Epithelial cell of proximal tubule (primary cell): Measurements from ENCODE around the gene RTN4RL2. TPM values are rescaled to one million over a fixed set of nuclear protein-coding genes. Genes with fewer than 3 reads are reported as not detected.

Experiments
- DNase-seq: peaks from one replicate; pipeline ENCODE4 v3.0.0-alpha.2; 2011; ENCODE audit warnings: low read depth
- H3K4me3 ChIP-seq: 2 replicates; pipeline ENCODE4 v1.5.1; 2011; ENCODE audit warnings: low read depth, mild to moderate bottlenecking, low read length
- total RNA-seq: library from RNA; depleted of rRNA; stranded (reverse); fragments of >200 nt; gene quantifications from 2 replicates; pipeline ENCODE4 v1.2.3, GENCODE V29; 2015
- TF ChIP-seq, protein P1 (sequence below): conservative IDR thresholded peaks from 2 replicates; pipeline ENCODE4 v1.5.1; 2012; ENCODE audit warnings: low read depth, mild to moderate bottlenecking, low read length

RTN4RL2 gene
- total RNA-seq, 1 donor from 2014 or later, result 0.98 TPM

DNA sequence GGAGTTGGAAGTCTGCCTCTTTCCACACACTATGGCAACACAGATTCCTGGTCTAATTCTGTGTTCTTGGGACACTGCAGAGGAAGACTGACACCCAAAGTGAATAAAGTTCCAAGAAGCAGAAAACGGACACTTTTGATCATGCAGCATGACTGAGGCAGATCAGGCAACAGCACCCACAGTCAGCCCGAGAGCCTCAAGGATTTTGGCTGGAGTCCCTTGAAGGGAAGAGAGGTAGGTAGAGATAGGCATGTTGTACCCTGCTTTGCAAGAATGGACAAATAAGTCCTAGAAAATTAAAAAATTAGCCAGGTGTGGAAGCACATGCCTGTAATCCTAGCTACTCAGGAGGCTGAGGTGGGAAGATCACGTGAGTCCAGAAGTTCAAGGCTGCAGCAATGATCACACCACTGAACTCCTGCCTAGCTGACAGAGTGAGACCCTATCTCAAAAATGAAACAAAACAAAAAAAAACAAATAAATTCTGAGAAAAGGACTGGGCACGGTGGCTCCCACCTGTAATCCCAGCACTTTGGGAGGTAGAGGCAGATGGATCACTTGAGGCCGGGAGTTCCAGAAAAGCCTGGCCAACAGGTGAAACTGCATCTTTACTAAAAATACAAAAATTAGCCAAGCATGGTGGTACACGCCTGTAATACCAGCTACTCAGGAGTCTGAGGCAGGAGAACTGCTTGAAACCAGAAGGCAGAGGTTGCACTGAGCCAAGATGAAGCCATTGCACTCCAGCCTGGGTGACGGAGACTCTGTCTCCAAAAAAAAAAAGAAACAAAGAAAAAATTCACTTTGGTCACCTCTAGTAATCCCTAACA, 48.2 kb downstream of the RTN4RL2 start:
- H3K4me3 ChIP-seq, result no peak overlapping the region
- TF ChIP-seq, protein P1, sequence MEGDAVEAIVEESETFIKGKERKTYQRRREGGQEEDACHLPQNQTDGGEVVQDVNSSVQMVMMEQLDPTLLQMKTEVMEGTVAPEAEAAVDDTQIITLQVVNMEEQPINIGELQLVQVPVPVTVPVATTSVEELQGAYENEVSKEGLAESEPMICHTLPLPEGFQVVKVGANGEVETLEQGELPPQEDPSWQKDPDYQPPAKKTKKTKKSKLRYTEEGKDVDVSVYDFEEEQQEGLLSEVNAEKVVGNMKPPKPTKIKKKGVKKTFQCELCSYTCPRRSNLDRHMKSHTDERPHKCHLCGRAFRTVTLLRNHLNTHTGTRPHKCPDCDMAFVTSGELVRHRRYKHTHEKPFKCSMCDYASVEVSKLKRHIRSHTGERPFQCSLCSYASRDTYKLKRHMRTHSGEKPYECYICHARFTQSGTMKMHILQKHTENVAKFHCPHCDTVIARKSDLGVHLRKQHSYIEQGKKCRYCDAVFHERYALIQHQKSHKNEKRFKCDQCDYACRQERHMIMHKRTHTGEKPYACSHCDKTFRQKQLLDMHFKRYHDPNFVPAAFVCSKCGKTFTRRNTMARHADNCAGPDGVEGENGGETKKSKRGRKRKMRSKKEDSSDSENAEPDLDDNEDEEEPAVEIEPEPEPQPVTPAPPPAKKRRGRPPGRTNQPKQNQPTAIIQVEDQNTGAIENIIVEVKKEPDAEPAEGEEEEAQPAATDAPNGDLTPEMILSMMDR, result no peak
- no peak for DNase-seq

DNA sequence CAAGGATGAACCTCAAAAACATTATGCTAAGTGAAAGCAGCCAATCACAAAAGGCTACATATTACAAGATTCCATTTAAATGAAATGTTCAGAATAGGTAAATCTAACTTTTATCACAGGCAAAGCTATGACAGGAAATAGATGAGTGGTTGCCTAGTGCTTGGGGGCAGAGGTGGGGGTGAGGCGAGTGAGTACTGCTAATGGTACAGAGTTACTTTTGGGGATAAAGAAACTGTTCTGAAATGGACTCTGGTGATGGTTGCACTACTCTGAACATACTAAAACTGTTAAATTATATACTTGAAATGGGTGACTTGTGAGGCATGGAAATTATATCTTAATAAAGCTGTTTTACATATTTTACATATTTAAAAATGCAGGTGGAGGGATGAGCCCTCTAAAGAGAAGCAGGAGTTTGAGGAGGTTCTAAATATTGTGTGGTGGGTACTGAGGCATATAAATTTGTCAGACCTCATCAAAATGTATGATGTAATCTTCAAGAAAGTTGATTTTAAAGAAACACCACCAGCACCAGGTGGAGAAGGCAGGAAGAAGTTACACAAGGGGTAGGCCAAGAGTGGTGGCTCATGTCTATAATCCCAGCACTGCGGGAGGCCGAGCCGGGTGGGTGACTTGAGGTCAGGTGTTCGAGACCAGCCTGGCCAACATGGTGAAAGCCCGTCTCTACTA, 51.6 kb downstream of the RTN4RL2 start:
- no peak overlapping the region for H3K4me3 ChIP-seq
- no peak for DNase-seq
- TF ChIP-seq, protein P1, result no peak

DNA sequence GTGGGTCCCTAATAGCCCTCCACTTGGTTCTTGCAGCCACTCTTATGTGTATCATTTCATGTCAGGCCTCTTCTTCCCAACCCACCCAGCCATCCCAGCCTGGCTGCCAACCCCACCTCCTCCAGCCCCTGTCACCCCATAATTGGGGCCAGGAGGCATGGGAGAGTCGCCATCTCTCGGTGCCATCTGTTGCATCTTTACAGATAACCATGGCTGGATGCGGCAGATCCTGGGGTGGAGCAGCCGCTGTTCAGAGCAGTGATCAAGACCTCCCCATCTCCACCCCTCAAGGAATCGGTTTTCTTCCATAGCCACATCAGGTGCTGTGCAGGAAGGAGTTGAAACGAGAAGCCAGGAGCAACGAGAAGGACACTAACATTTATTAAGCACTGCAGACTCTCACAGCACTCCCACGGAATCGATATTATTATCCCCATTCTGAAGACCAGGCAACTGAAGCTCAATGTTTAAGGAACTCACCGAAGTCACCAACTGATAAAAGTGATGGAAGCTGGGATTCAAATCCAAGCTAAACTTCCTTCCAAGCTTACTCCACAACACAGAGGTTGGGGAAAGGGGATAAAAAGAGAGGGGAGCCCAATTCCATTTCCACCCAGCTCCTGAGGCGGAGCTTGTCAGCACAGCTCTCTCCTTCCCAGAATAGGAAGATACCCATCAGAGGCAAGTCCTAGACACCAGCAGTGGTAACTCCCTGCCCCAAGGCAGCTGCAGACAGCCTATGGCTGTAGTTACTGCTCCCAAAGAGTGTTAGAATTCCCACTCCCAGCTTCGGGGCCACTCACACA, 52.5 kb downstream of the RTN4RL2 start:
- no peak for DNase-seq
- TF ChIP-seq, protein P1, result no peak
- H3K4me3 ChIP-seq, result no peak overlapping the region

DNA sequence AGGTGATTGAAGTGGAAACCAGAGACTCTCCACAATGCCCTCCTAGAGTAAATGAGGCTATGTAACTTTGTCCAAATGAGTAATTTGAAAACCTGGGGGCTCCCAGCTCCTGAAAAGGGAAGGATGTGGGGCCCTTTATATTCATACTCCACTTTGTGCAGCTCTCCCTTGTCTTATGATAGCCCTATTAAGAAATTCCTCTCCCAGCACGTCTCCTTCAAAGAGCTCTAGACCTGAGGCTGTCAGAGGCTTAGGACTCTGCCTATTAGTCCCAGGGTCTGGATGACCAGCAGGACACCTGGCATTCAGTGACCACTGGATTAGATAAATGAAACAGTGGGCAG, 53.1 kb downstream of the RTN4RL2 start:
- TF ChIP-seq, protein P1, result no peak
- no peak for DNase-seq
- no peak overlapping the region for H3K4me3 ChIP-seq

DNA sequence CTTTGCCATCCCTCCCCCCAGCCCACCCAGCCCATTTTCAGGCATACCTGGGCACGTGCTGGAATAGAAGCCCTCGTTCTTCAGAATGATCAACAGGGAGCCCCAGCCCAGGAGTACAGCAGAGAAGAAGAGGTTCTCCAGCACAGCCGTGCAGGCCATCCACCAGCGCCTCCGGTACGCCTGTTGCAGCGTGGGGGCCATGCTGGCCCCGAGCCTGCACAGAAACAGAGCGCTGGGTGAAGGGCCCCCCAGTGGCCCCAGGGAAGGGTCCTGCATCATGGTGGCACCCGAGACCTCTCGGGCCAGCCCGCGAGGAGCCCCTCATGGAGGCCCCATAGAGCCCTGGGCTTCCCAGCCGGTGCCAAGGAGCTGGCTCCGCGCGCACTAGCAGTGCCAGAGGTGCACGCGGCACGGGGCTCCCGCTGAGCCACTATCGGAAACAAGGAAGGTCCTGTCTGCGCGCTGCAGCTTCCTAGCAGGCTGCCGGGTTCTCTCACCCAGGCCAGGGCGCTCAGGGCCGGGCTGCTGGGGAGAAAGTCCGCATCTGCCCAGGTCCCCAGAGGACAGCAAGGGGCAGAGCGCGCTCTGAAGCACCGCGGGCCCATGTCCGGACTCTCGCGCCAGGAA, 53.7 kb downstream of the RTN4RL2 start:
- TF ChIP-seq, protein P1, result no peak
- H3K4me3 ChIP-seq, result peak overlapping the region; percentile 76
- no peak for DNase-seq

DNA sequence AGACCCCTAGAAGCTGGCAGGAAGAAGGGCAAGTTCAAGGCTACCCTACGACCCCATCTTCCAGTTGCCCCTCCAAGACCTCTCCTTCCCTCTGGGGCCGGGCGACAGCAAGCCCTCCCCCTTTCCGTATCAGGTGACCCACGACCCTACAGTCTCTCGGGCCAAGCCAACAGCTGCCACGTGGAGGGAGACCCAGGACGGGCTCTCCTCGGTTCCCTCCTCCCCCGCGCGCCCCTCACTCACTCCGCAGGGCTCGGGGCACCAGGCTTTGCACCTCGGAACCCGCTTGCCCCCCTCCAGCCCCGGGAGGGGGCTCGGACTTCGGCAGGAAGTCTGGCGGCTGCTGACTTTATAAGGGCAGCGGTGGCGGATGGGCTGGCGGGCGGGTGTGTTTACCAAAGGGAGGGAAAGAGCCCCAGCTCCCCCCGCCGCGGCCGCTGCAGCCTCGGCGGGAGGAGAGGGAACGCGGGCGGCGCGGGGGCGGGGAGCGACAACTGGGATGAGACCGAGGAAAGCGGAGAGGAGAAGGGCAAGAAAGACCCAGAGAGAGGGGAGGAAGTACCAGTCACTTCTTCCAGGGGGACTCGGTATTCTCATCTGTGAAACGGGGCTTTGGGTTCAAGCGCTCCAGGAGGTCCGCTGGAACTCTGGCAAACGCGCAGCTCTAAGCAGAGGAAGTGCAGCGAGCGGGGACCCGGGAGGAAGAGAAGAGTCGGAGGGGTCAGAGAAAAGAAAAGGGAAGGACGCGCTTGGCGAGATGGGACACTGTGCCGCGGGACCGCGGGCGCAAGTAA, 54.4 kb downstream of the RTN4RL2 start:
- TF ChIP-seq, protein P1, result no peak
- no peak for DNase-seq
- peak overlapping the region; percentile 76 for H3K4me3 ChIP-seq
